Activated CD4-positive, alpha-beta memory T cell treated with anti-CD3 and anti-CD28 coated beads, Interleukin-2, amount 10 ng/mL, durations not matched to agents 7 days and 5 days (primary cell): ENCODE data around the gene PRKN. TPM values are rescaled to one million over a fixed set of nuclear protein-coding genes. Genes with fewer than 3 reads are reported as not detected.

Source experiments
- CTCF ChIA-PET: fragments of 350-600 bp; sonication (Branson Sonifier 250); formaldehyde crosslinking; loops from one replicate; lab custom pipeline; 2021; ENCODE audit warnings: antibody characterized with exemption, inconsistent platforms; lab: Charles Lee
- POLR2A ChIA-PET: fragments of 350-600 bp; sonication (Branson Sonifier 250); formaldehyde crosslinking; loops from one replicate; lab custom pipeline; 2021; ENCODE audit warnings: antibody characterized with exemption; lab: Charles Lee
- DNase-seq: peaks from one replicate; pipeline ENCODE4 v3.0.0-alpha.2; 2020
- H3K27ac Mint-ChIP-seq: one replicate; pipeline ENCODE4 v1.8.0; 2021; ENCODE audit warnings: mild to moderate bottlenecking, mixed read lengths
- H3K27me3 Mint-ChIP-seq: one replicate; pipeline ENCODE4 v1.8.0; 2021; ENCODE audit warnings: mixed read lengths
- H3K36me3 Mint-ChIP-seq: one replicate; pipeline ENCODE4 v1.8.0; 2021; ENCODE audit warnings: low read depth, mixed read lengths
- H3K4me1 Mint-ChIP-seq: one replicate; pipeline ENCODE4 v1.8.0; 2021; ENCODE audit warnings: mixed read lengths
- H3K4me3 Mint-ChIP-seq: one replicate; pipeline ENCODE4 v1.8.0; 2021; ENCODE audit warnings: mild to moderate bottlenecking, mixed read lengths
- H3K9me3 Mint-ChIP-seq: one replicate; pipeline ENCODE4 v1.8.0; 2021; ENCODE audit warnings: mixed read lengths
- total RNA-seq, 2 experiments: library from RNA; stranded (reverse); gene quantifications; one replicate each; pipeline ENCODE4 v1.2.3, GENCODE V29; 2021

Gene PRKN
- total RNA-seq, 2 experiments from 2014 or later: 0.13 to 0.43 TPM

- H3K27me3 Mint-ChIP-seq: no peaks in the 10 kb centered on the region
- no peak overlapping the region for H3K4me3 Mint-ChIP-seq
- ChIA-PET POLR2A (no interaction called here), CTCF (no interaction called here)
- no peaks in the 10 kb centered on the region for H3K36me3 Mint-ChIP-seq
- no peaks in the 10 kb centered on the region for H3K9me3 Mint-ChIP-seq
- no peak overlapping the region for H3K27ac Mint-ChIP-seq
- no peak for DNase-seq
- no peaks in the 10 kb centered on the region for H3K4me1 Mint-ChIP-seq
Measured at GRCh38 chr6:161493576-161494118, 1233.9 kb downstream of the PRKN start.

DNA sequence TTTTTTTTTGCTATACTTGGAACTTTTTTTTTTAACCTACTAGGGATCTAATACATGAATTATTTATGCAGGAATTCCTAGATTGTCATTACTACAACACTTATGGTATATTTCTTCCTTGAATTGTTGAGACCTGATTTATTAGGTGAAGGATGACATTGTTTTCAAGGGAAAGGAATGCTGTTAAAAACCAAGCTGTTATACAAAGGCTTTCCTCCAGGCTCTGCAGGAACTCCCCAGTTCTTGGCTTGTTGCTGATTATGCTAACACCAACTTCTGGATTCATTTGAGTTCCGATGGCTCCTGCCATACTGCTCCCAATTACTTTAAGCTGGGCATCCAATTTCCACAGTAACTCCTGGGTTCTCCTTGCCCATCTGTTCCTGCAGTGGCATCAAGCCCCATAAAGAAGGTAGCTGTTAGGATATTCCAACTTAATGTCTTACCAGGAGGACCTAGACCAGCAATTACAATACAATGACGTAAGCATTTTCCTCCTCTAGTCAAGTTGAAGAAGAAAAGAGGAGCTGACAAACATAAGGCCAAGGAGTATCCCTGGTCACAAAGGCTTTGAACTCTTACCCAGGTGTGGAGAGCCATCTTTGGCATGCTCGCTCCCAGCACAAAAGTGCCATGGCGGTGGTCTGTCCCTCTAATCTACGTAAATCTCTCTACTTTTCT lies 1237.8 kb downstream of the PRKN start:
- DNase-seq: no peak
- POLR2A ChIA-PET: no interaction called here
- Mint-ChIP-seq H3K36me3 (no peaks in the 10 kb centered on the region), H3K4me3 (no peak overlapping the region), H3K27me3 (no peaks in the 10 kb centered on the region), H3K27ac (no peak overlapping the region), H3K9me3 (no peaks in the 10 kb centered on the region), H3K4me1 (no peaks in the 10 kb centered on the region)
- CTCF ChIA-PET: no interaction called here

DNA sequence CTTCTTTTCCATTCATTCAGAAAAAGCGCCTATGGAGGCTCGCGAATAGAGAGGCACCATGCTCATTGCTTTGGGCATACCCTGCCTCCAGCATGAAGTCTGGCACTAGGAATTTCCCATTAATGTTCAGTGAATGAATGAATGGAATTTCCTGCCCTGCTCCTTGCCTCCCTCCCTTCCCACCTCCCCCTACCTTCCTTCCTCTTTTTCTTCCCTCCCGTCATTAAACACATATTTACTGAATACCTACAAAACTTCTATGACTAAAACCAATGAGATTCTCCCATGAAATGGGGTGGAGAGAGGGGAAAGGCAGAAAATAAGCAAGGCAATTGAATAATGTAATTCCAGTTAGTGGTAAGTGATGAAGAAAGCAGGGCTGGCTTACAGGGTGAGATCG lies 1239.9 kb downstream of the PRKN start:
- H3K9me3 Mint-ChIP-seq: no peaks in the 10 kb centered on the region
- no peak overlapping the region for H3K27ac Mint-ChIP-seq
- no peak for DNase-seq
- no peak overlapping the region for H3K4me3 Mint-ChIP-seq
- no peaks in the 10 kb centered on the region for H3K4me1 Mint-ChIP-seq
- ChIA-PET POLR2A (no interaction called here), CTCF (no interaction called here)
- H3K36me3 Mint-ChIP-seq: no peaks in the 10 kb centered on the region
- no peaks in the 10 kb centered on the region for H3K27me3 Mint-ChIP-seq

DNA sequence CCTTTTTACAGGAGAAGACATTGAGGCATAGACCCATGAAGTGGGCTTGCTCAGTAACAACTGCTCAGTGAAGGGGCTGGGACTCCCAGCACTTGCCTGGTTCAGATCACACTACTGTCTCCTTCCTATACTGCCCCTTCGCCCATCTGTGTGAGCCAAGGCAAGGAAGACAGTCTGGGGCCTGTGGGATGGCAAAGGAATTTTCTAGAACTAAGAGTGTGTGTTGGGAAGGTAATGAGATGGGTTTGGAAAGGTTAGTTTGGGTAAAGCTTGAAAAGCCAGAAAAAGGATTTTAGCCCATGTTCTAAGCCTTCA lies 1240.4 kb downstream of the PRKN start:
- no peaks in the 10 kb centered on the region for H3K27me3 Mint-ChIP-seq
- no peak for DNase-seq
- H3K9me3 Mint-ChIP-seq: no peaks in the 10 kb centered on the region
- ChIA-PET POLR2A (no interaction called here), CTCF (no interaction called here)
- no peak overlapping the region for H3K4me3 Mint-ChIP-seq
- H3K4me1 Mint-ChIP-seq: no peaks in the 10 kb centered on the region
- no peaks in the 10 kb centered on the region for H3K36me3 Mint-ChIP-seq
- H3K27ac Mint-ChIP-seq: no peak overlapping the region

DNA sequence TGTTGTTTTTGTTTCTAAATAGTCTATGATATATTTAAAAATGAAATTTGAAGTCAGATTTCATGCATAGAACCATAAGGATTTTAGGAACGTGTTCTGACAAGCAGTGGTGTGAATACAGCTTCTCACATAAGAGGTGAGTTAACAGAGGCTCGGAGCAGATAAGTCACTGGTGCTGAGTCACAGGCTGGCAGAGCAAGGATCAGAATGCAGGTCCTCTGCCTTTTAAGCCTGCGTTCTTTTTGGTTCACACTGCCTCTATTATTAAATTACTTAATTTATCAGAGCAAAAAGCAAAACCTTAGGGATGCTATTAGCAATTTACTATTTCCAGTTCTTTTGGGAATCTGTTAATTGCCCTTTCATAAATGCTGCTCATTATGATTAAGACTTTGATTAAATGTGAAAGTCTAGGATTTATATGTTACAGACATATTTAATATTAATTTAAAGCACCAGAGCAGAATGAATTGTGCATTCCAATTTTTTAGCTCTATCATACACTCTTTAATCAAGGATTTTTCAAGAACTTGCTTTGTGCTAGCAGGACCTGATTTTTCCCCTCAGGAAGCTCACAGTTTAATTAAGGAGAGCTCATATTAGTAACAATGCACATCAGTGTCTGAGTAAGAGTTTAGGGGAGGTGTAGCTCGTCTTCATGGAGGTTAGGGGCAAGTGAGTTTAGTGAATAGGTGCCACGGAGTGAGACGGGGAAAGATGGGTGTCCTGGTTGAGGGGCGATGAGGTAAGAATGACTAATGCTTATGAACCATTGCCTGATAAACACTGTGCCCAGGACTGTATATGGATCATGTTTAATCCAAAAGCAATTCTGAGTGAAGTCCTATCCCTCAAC lies 1241.0 kb downstream of the PRKN start:
- no peak for DNase-seq
- POLR2A ChIA-PET: no interaction called here
- CTCF ChIA-PET: interaction anchor here (1.0 kb wide), 1 partner anchor 28 kb away, joined by 5 read pairs; no protein-coding TSS in a partner anchor
- Mint-ChIP-seq H3K27me3 (no peaks in the 10 kb centered on the region), H3K9me3 (no peaks in the 10 kb centered on the region), H3K4me3 (no peak overlapping the region), H3K27ac (no peak overlapping the region), H3K36me3 (no peaks in the 10 kb centered on the region), H3K4me1 (no peaks in the 10 kb centered on the region)

DNA sequence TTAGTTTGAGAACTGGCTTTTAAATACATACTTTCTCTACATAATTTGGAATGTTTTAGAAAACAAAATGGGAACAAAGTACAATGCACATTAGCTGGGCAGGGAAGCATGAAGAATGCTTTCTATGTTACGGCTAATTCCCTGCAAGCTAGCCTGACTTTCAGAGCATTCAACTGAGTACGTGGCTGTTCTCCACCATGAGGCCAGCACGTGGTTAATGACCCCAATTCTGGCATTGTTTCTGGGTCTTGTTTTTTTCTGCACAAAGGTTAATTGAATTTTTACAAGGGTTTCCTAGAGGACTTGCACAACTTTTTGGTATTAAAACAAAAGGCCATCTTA lies 1245.1 kb downstream of the PRKN start:
- Mint-ChIP-seq H3K36me3 (no peaks in the 10 kb centered on the region), H3K27ac (no peak overlapping the region), H3K4me3 (no peak overlapping the region), H3K9me3 (no peaks in the 10 kb centered on the region), H3K27me3 (no peaks in the 10 kb centered on the region), H3K4me1 (no peaks in the 10 kb centered on the region)
- CTCF ChIA-PET: no interaction called here
- POLR2A ChIA-PET: no interaction called here
- no peak for DNase-seq

DNA sequence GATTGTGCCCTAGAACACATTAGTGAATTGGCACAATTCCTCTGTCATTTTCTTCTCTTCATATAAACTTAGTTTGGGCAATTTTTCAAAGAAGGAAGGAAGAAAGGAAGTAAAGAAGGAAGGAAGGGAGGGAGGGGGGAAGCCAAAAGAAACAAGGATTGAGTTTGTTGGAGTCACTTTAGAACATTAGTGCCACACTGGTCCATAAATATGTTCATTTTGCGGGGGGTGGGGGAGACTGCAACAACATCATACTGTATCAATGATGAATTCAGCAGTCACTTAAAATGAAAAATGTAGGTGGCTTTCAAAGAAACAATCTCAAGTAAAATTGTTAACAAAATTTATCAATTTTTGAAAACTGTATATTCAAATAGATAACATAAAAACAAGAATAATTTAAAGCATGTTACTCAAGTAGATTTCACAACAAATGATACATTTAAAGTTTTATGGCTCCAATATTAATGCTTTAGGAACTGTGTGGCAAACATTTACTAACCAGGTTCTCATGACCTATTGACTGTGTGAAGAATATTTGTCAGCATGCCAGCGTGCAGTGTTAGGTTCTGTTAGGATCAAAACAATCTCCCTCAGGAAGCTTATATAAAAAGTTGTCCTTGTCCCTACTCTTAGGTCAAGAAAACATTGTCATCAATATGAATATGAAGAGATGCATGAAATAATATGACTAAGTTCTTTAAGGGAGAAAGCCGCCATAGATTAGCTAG lies 1245.6 kb downstream of the PRKN start:
- Mint-ChIP-seq H3K27me3 (no peaks in the 10 kb centered on the region), H3K36me3 (no peaks in the 10 kb centered on the region), H3K4me1 (no peaks in the 10 kb centered on the region), H3K9me3 (no peaks in the 10 kb centered on the region), H3K4me3 (no peak overlapping the region), H3K27ac (no peak overlapping the region)
- POLR2A ChIA-PET: no interaction called here
- CTCF ChIA-PET: no interaction called here
- no peak for DNase-seq

- CTCF ChIA-PET: no interaction called here
- no peaks in the 10 kb centered on the region for H3K36me3 Mint-ChIP-seq
- no peak for DNase-seq
- no peaks in the 10 kb centered on the region for H3K27me3 Mint-ChIP-seq
- POLR2A ChIA-PET: no interaction called here
- no peak overlapping the region for H3K27ac Mint-ChIP-seq
- H3K4me1 Mint-ChIP-seq: no peaks in the 10 kb centered on the region
- H3K4me3 Mint-ChIP-seq: no peak overlapping the region
- H3K9me3 Mint-ChIP-seq: no peaks in the 10 kb centered on the region
Measured at GRCh38 chr6:161480421-161481155, 1247.0 kb downstream of the PRKN start.

DNA sequence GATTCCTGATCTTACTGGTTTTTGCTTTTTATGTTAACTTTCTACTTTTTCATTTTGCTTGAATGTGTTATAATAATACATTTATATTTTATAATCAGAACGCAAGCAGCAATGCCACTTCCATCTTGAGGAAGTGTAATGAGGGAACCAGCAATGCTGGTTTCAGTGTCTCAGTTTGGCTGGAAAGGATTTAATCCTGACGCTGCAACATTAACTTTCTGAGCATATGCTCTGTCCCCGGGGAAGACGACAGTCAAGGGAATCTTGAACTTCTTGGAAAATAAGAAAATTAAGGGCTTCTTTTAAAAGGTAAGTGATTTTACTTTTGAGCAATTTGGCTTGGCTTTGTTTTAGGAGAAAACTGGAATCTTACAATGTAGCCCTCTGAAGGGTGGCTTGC lies 1248.2 kb downstream of the PRKN start:
- Mint-ChIP-seq H3K4me3 (no peak overlapping the region), H3K36me3 (no peaks in the 10 kb centered on the region), H3K9me3 (no peaks in the 10 kb centered on the region), H3K27me3 (no peaks in the 10 kb centered on the region), H3K4me1 (no peaks in the 10 kb centered on the region), H3K27ac (no peak overlapping the region)
- DNase-seq: no peak
- ChIA-PET POLR2A (no interaction called here), CTCF (no interaction called here)

GRCh38 chr6:161477876-161478425 lies 1249.6 kb downstream of the PRKN start:
- H3K36me3 Mint-ChIP-seq: no peaks in the 10 kb centered on the region
- ChIA-PET POLR2A (no interaction called here), CTCF (interaction anchor here (1.3 kb wide), 1 partner anchor 60 kb away, joined by 4 read pairs; no protein-coding TSS in a partner anchor)
- no peaks in the 10 kb centered on the region for H3K27me3 Mint-ChIP-seq
- H3K9me3 Mint-ChIP-seq: no peaks in the 10 kb centered on the region
- no peaks in the 10 kb centered on the region for H3K4me1 Mint-ChIP-seq
- no peak overlapping the region for H3K4me3 Mint-ChIP-seq
- no peak for DNase-seq
- no peak overlapping the region for H3K27ac Mint-ChIP-seq

DNA sequence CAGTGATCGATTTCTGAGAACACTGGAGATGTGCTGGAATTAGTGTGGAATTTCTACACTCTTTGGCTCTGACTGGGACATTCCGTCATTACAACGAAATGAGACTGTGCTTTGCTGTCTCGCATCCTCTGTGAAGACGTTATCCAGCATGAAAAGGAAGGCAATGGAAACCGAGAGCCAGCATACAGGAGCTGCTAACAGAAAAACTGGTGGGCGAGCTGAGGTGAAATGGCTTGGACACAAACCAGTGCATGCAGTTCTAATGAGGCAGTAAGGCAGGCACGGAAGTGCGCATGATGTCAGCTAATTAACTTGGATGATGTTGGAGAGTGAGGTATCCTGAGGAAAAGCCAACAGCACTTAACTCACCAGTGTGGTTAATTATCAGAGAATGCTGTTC lies 1250.9 kb downstream of the PRKN start:
- no peaks in the 10 kb centered on the region for H3K27me3 Mint-ChIP-seq
- H3K27ac Mint-ChIP-seq: no peak overlapping the region
- H3K9me3 Mint-ChIP-seq: no peaks in the 10 kb centered on the region
- ChIA-PET CTCF (no interaction called here), POLR2A (no interaction called here)
- no peaks in the 10 kb centered on the region for H3K36me3 Mint-ChIP-seq
- no peak overlapping the region for H3K4me3 Mint-ChIP-seq
- H3K4me1 Mint-ChIP-seq: no peaks in the 10 kb centered on the region
- no peak for DNase-seq

GRCh38 chr6:161465403-161465802 lies 1262.2 kb downstream of the PRKN start:
- ChIA-PET POLR2A (no interaction called here), CTCF (no interaction called here)

More at GRCh38 chr6:161465403-161465802, 1262.2 kb downstream of the PRKN start:
- Mint-ChIP-seq H3K4me3 (no peak overlapping the region), H3K9me3 (no peaks in the 10 kb centered on the region), H3K4me1 (no peaks in the 10 kb centered on the region), H3K27ac (no peak overlapping the region), H3K36me3 (no peaks in the 10 kb centered on the region), H3K27me3 (no peaks in the 10 kb centered on the region)
- DNase-seq: no peak
